HL-60 (cell line): ENCODE measurements around the gene HES4.

ENCODE experiments used
- CTCF ChIP-seq: IDR thresholded peaks from one replicate; pipeline ENCODE4 v1.5.1; 2011; ENCODE audit warnings: low read length, control low read depth, inconsistent platforms; ENCODE audit not compliant: insufficient read depth
- GABPA ChIP-seq: IDR thresholded peaks from 2 replicates; pipeline ENCODE4 v1.6.1; 2012; ENCODE audit warnings: low read depth
- POLR2AphosphoS5 ChIP-seq: IDR thresholded peaks from 2 replicates; pipeline ENCODE4 v1.6.1; 2012; ENCODE audit warnings: low read depth
- REST ChIP-seq: IDR thresholded peaks from 2 replicates; pipeline ENCODE4 v1.6.1; 2012; ENCODE audit warnings: low read depth; ENCODE audit not compliant: insufficient replicate concordance
- SPI1 ChIP-seq: IDR thresholded peaks from 2 replicates; pipeline ENCODE4 v1.6.1; 2012; ENCODE audit warnings: low read depth, mild to moderate bottlenecking, borderline replicate concordance

GRCh38 chr1:964691-965525 is 35.0 kb downstream of the HES4 start:
- no peak for TF ChIP-seq CTCF
- TF ChIP-seq REST: no peak
- no peak for TF ChIP-seq SPI1
- TF ChIP-seq POLR2AphosphoS5: no peak
- no peak for TF ChIP-seq GABPA
